ENCODE measurements around the gene HFE.

Gene HFE

GRCh38 chr6:26105109-26105730 is 18.0 kb downstream of the HFE start:
- POLR2A ChIA-PET, result interaction anchor here (2.1 to 2.6 kb wide), 3 partner anchors 18 to 62 kb away, joined by 13 to 37 read pairs (median 24); a partner anchor contains a TSS
- H3K4me3 ChIP-seq (ENCODE audit: low read depth, low read length), result no peak overlapping the region
- no peak for TF ChIP-seq CTCF (IDR thresholded peaks at IDR 0.05; ENCODE audit: insufficient read depth, low read length, missing control alignments)
- CTCF ChIA-PET, result interaction anchor here (1.0 to 21.0 kb wide), 3 partner anchors 19 to 79 kb away, joined by 3 to 1301 read pairs (median 3); a partner anchor contains a TSS
- DNase-seq (ENCODE audit: low read depth, low spot score), result no peak

- no peak overlapping the region for H3K4me3 ChIP-seq (ENCODE audit: low read depth, low read length)
- CTCF ChIA-PET, result interaction anchor here (1.0 to 21.0 kb wide), 6 partner anchors 8 to 60 kb away, joined by 3 to 1301 read pairs (median 10); a partner anchor contains a TSS
- DNase-seq (ENCODE audit: low read depth, low spot score), result no peak
- no peak for TF ChIP-seq CTCF (IDR thresholded peaks at IDR 0.05; ENCODE audit: insufficient read depth, low read length, missing control alignments)
- POLR2A ChIA-PET, result interaction anchor here (1.4 kb wide), 1 partner anchor 18 kb away, joined by 11 read pairs; a partner anchor contains a TSS
These were observed 18.6 kb downstream of the HFE start for GRCh38 chr6:26105842-26106241.

- ChIA-PET POLR2A (interaction anchor here (0.9 kb wide), 1 partner anchor 15 kb away, joined by 3 read pairs; a partner anchor contains a TSS), CTCF (interaction anchor here (2.1 to 3.7 kb wide), 3 partner anchors 10 to 43 kb away, joined by 8 to 34 read pairs (median 18); no protein-coding TSS in a partner anchor)
- no peak for DNase-seq (ENCODE audit: low read depth, low spot score)
- no peak overlapping the region for H3K4me3 ChIP-seq (ENCODE audit: low read depth, low read length)
- no peak for TF ChIP-seq CTCF (IDR thresholded peaks at IDR 0.05; ENCODE audit: insufficient read depth, low read length, missing control alignments)
These were observed 20.7 kb downstream of the HFE start for GRCh38 chr6:26107935-26108334.

GRCh38 chr6:26109772-26110171 is 22.5 kb downstream of the HFE start:
- no peak for TF ChIP-seq CTCF (IDR thresholded peaks at IDR 0.05; ENCODE audit: insufficient read depth, low read length, missing control alignments)
- DNase-seq (ENCODE audit: low read depth, low spot score), result no peak
- POLR2A ChIA-PET, result no interaction called here
- no peak overlapping the region for H3K4me3 ChIP-seq (ENCODE audit: low read depth, low read length)
- CTCF ChIA-PET, result interaction anchor here (3.7 kb wide), 1 partner anchor 12 kb away, joined by 34 read pairs; no protein-coding TSS in a partner anchor

- ChIA-PET CTCF (interaction anchor here (1.5 to 1.8 kb wide), 2 partner anchors 16 to 47 kb away, joined by 4 to 12 read pairs; no protein-coding TSS in a partner anchor), POLR2A (no interaction called here)
- no peak overlapping the region for H3K4me3 ChIP-seq (ENCODE audit: low read depth, low read length)
- no peak for TF ChIP-seq CTCF (IDR thresholded peaks at IDR 0.05; ENCODE audit: insufficient read depth, low read length, missing control alignments)
- DNase-seq (ENCODE audit: low read depth, low spot score), result no peak
These were observed 26.3 kb downstream of the HFE start for GRCh38 chr6:26113570-26113969.

GRCh38 chr6:26115226-26115625 is 28.0 kb downstream of the HFE start:
- no peak for TF ChIP-seq CTCF (IDR thresholded peaks at IDR 0.05; ENCODE audit: insufficient read depth, low read length, missing control alignments)
- no peak for DNase-seq (ENCODE audit: low read depth, low spot score)
- POLR2A ChIA-PET, result interaction anchor here (0.7 kb wide), 1 partner anchor 8 kb away, joined by 3 read pairs; no protein-coding TSS in a partner anchor
- no peak overlapping the region for H3K4me3 ChIP-seq (ENCODE audit: low read depth, low read length)
- CTCF ChIA-PET, result interaction anchor here (0.8 to 1.5 kb wide), 3 partner anchors 9 to 90 kb away, joined by 3 to 7 read pairs (median 3); no protein-coding TSS in a partner anchor
